Right ventricle myocardium inferior (tissue), 1 donor: ENCODE measurements around the gene ALKBH1. TPM values are rescaled to one million over a fixed set of nuclear protein-coding genes. Genes with fewer than 3 reads are reported as not detected.
"Not testable (repeated sequence)": the region's sequence is repeated elsewhere in the genome, so short reads cannot be mapped to it uniquely, and the experiment has no call there.

Experiments used
- ATAC-seq: fragments of 200-7000 bp; cut with Tn5 transposase; one replicate; pipeline ENCODE4 v1.9.1; 2020; ENCODE audit warnings: mild to moderate bottlenecking, moderate library complexity
- DNase-seq: peaks from one replicate; pipeline ENCODE4 v3.0.0; 2021; ENCODE audit errors: missing footprints
- intact Hi-C: fragments of 100-400 bp; cut with DNase I; formaldehyde crosslinking; loops from one replicate; pipeline ENCODE4 v1.11.0; 2022
- long read RNA-seq: library from polyadenylated mRNA; unstranded; transcript quantifications from one replicate; pipeline ENCODE4 v2.0.0, GENCODE V29; 2021
- total RNA-seq: library from RNA; stranded (reverse); fragmentation: NEBNext Ultra II Directional; extraction: Animal tissue kit (Norgen Biotek cat#: 25700); gene quantifications from one replicate; pipeline ENCODE4 v1.2.1, GENCODE V29; 2021
- donor health status: DM: no; HTN: yes; CAD: no; lungs with severe emphysema.

Gene ALKBH1
- 12.8 TPM for total RNA-seq
- long read RNA-seq, transcript ALKBH1-201 (6 exons, 2,594 nt), result major isoform, 9 of 9 reads
- long read RNA-seq, partial matches to known transcripts, result 0 of 9 reads
- long read RNA-seq, other reads (novel, unspliced or antisense), result 0 of 9 reads

- DNase-seq (peak; percentile 94), ATAC-seq (peak; percentile 97)
- intact Hi-C loops, result loop anchor here (2.0 kb wide), 1 partner anchor 53 kb away; no protein-coding TSS in a partner anchor
Observed at GRCh38 chr14:77707724-77708408, at the start of gene ALKBH1, which contains the start of gene SLIRP. Gene ALKBH1 (minus strand): TSS chr14:77708023. CDS start chr14:77708004, 19 bp downstream. Gene SLIRP (plus strand): TSS chr14:77708103. CDS start chr14:77708112, 9 bp downstream.

- DNase-seq, result no peak
- intact Hi-C loops, result no loop called here
- ATAC-seq, result no peak
Observed at GRCh38 chr14:77752799-77753516, 45.1 kb upstream of the ALKBH1 start.

GRCh38 chr14:77752266-77752665 lies 44.4 kb upstream of the ALKBH1 start:
- intact Hi-C loops, result no loop called here
- ATAC-seq (no peak), DNase-seq (no peak)

- intact Hi-C loops, DNase-seq, ATAC-seq: not testable (repeated sequence)
Observed at GRCh38 chr14:77747425-77747824, 39.6 kb upstream of the ALKBH1 start.

- intact Hi-C loops, result no loop called here
- no peak for DNase-seq
- no peak for ATAC-seq
Observed at GRCh38 chr14:77746064-77746702, 38.4 kb upstream of the ALKBH1 start.

- DNase-seq (no peak), ATAC-seq (no peak)
- intact Hi-C loops, result no loop called here
Observed at GRCh38 chr14:77741438-77741837, 33.6 kb upstream of the ALKBH1 start.

GRCh38 chr14:77738559-77739250 lies 30.9 kb upstream of the ALKBH1 start:
- ATAC-seq (no peak), DNase-seq (no peak)
- intact Hi-C loops, result no loop called here

GRCh38 chr14:77730976-77731497 lies 23.2 kb upstream of the ALKBH1 start:
- ATAC-seq (no peak), DNase-seq (no peak)
- intact Hi-C loops, result no loop called here

GRCh38 chr14:77722301-77722700 lies 14.5 kb upstream of the ALKBH1 start:
- DNase-seq (no peak), ATAC-seq (no peak)
- intact Hi-C loops, result no loop called here

- DNase-seq (no peak), ATAC-seq (no peak)
- intact Hi-C loops, result no loop called here
Observed at GRCh38 chr14:77721437-77721836, 13.6 kb upstream of the ALKBH1 start.

GRCh38 chr14:77717608-77718305 lies 9.9 kb upstream of the ALKBH1 start:
- ATAC-seq, result no peak
- intact Hi-C loops, result no loop called here

GRCh38 chr14:77714926-77715325 lies 7.1 kb upstream of the ALKBH1 start:
- DNase-seq, result no peak
- ATAC-seq, result no peak
- intact Hi-C loops, result no loop called here

More at GRCh38 chr14:77717608-77718305, 9.9 kb upstream of the ALKBH1 start:
- no peak for DNase-seq

- ATAC-seq, result no peak
- DNase-seq, result no peak
- intact Hi-C loops, result no loop called here
Observed at GRCh38 chr14:77710364-77710763, 2.5 kb upstream of the ALKBH1 start.

GRCh38 chr14:77709412-77709811 lies 1.6 kb upstream of the ALKBH1 start:
- intact Hi-C loops, result loop anchor here (2.0 kb wide), 1 partner anchor 55 kb away; no protein-coding TSS in a partner anchor
- ATAC-seq (no peak), DNase-seq (no peak)

GRCh38 chr14:77708749-77709148 lies 926 bp upstream of the ALKBH1 start:
- intact Hi-C loops, result loop anchor here (2.0 kb wide), 1 partner anchor 54 kb away; no protein-coding TSS in a partner anchor
- ATAC-seq (no peak), DNase-seq (no peak)

- intact Hi-C loops, result no loop called here
- peak; percentile 17 for ATAC-seq
- no peak for DNase-seq
Observed at GRCh38 chr14:77707355-77707723, 484 bp downstream of the ALKBH1 start.

- no peak for DNase-seq
- peak; percentile 91 for ATAC-seq
- intact Hi-C loops, result no loop called here
Observed at GRCh38 chr14:77691259-77691658, 16.6 kb downstream of the ALKBH1 start.

- no peak for DNase-seq
- no peak for ATAC-seq
- intact Hi-C loops, result no loop called here
Observed at GRCh38 chr14:77682158-77682553, 25.7 kb downstream of the ALKBH1 start.
